ENCODE data around the gene RIBC1. TPM values are rescaled to one million over a fixed set of nuclear protein-coding genes. Genes with fewer than 3 reads are reported as not detected.
"Not testable (repeated sequence)": the region's sequence is repeated elsewhere in the genome, so short reads cannot be mapped to it uniquely, and the experiment has no call there.

The RIBC1 gene
- total RNA-seq, 3 donors from 2014 or later: 0.43 to 1.5 (median 1.0) TPM

DNA sequence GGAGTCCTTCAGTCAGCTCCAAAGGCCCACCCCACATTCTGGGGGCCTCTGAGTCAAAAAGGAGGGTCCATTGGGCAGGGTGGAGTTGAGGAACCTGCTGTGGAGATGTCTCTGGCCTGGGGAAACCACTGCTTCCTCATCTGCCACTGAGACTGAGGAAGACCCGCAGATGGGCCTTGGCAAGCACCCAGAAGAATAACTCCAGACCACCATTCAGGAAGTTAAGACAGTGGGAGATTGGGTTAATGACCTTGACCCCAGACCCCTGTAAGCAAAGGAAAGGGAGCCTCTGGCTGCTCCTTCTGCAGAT is 19.6 kb downstream of the RIBC1 start:
- Mint-ChIP-seq H3K4me1 (ENCODE audit: low read depth) (peaks cover 7% of the 10 kb centered on the region), H3K4me3 (peak overlapping the region; percentile 37), H3K9me3 (no peaks in the 10 kb centered on the region), H3K36me3 (ENCODE audit: insufficient read depth) (no peaks in the 10 kb centered on the region), H3K27me3 (ENCODE audit: low read depth) (no peaks in the 10 kb centered on the region)
- no peak for ATAC-seq
- no peak for DNase-seq

DNA sequence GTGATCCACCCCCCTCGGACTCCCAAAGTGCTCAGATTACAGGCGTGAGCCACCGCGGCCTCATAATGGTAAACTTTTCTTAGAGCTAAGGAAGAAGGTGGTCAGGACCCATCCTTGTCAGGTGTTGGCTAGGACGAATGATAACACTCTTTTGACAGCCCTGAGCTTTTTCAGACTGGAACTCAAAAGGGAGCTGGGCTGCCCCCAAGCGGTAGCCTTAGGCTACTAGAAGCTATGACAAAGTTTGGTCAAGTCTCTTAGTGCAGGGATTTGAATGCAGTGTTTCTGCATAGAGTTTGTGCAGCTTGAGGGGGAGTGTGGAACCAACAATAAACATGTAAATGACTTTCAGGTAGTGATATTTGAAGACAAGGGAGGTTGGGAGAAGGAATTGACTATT is 23.3 kb downstream of the RIBC1 start:
- H3K36me3 Mint-ChIP-seq (ENCODE audit: insufficient read depth): no peaks in the 10 kb centered on the region
- DNase-seq (peak; percentile 29), ATAC-seq (peak; percentile 44 to 48)
- peaks cover 2% of the 10 kb centered on the region for H3K4me1 Mint-ChIP-seq (ENCODE audit: low read depth)
- no peaks in the 10 kb centered on the region for H3K9me3 Mint-ChIP-seq
- no peak overlapping the region for H3K4me3 Mint-ChIP-seq
- H3K27me3 Mint-ChIP-seq (ENCODE audit: low read depth): no peaks in the 10 kb centered on the region

GRCh38 chrX:53447441-53447840 is 24.8 kb downstream of the RIBC1 start:
- H3K36me3 Mint-ChIP-seq (ENCODE audit: insufficient read depth): no peaks in the 10 kb centered on the region

GRCh38 chrX:53449632-53450031 is 27.0 kb downstream of the RIBC1 start:
- no peaks in the 10 kb centered on the region for H3K36me3 Mint-ChIP-seq (ENCODE audit: insufficient read depth)
- H3K4me3 Mint-ChIP-seq: no peak overlapping the region
- H3K4me1 Mint-ChIP-seq (ENCODE audit: low read depth): no peaks in the 10 kb centered on the region
- no peak for DNase-seq
- ATAC-seq: no peak
- H3K27me3 Mint-ChIP-seq (ENCODE audit: low read depth): no peaks in the 10 kb centered on the region
- H3K9me3 Mint-ChIP-seq: no peaks in the 10 kb centered on the region

More at GRCh38 chrX:53447441-53447840, 24.8 kb downstream of the RIBC1 start:
- DNase-seq (no peak), ATAC-seq (no peak)
- Mint-ChIP-seq H3K27me3 (ENCODE audit: low read depth) (no peaks in the 10 kb centered on the region), H3K4me1 (ENCODE audit: low read depth) (no peaks in the 10 kb centered on the region), H3K4me3 (no peak overlapping the region), H3K9me3 (no peaks in the 10 kb centered on the region)

- peaks cover 5% of the 10 kb centered on the region for H3K27me3 Mint-ChIP-seq (ENCODE audit: low read depth)
- H3K36me3 Mint-ChIP-seq (ENCODE audit: insufficient read depth): no peaks in the 10 kb centered on the region
- H3K4me1 Mint-ChIP-seq (ENCODE audit: low read depth): no peaks in the 10 kb centered on the region
- H3K9me3 Mint-ChIP-seq: no peaks in the 10 kb centered on the region
- no peak overlapping the region for H3K4me3 Mint-ChIP-seq
- ATAC-seq: no peak
- DNase-seq: no peak
Measured at GRCh38 chrX:53452812-53453211, 30.1 kb downstream of the RIBC1 start.

DNA sequence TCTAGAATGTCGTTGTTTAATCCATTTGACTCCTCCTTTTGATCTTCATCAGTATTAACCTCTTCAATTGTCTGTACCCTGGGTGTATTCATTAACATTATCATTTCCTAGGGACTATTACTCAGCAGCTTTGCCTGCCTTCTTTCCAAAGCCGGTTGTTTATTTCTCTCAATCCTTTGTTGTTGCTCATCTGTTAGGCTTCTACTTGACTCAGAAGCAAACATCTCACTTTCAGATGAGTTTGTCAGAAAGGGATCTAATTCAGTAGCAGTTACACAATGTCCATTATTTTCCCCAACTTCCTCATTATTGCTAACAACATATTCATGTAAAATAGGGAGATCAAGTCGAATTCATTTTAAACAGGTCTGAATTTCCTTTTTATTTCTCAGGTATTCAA is 33.6 kb downstream of the RIBC1 start:
- ATAC-seq: no peak
- Mint-ChIP-seq H3K36me3 (ENCODE audit: insufficient read depth) (no peaks in the 10 kb centered on the region), H3K9me3 (no peaks in the 10 kb centered on the region), H3K4me3 (no peak overlapping the region), H3K27me3 (ENCODE audit: low read depth) (peaks cover 5% of the 10 kb centered on the region), H3K4me1 (ENCODE audit: low read depth) (no peaks in the 10 kb centered on the region)
- no peak for DNase-seq

DNA sequence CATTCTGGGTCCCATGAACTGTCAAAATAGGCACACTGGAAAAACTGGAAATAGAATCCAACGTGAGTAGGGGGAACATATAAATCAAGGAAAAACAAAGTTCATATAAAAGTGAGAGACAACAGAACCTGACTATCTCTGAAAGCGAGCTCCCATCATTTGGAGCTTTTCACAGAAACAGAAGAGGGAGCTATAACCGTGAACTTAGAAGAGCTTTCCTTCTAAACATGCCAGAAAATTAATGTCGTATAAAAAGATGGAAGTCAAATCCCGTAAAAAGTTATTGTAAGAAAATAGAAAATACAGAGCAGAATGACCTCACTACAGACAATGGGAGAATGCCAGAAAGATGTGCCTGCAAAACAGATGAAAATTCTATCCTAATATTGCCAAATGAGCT is 35.4 kb downstream of the RIBC1 start:
- H3K4me3 Mint-ChIP-seq: no peak overlapping the region

GRCh38 chrX:53468659-53469058 is 46.0 kb downstream of the RIBC1 start:
- not testable (repeated sequence) for H3K36me3 Mint-ChIP-seq (ENCODE audit: insufficient read depth); H3K9me3 Mint-ChIP-seq; DNase-seq; H3K4me1 Mint-ChIP-seq (ENCODE audit: low read depth); H3K4me3 Mint-ChIP-seq; ATAC-seq; H3K27me3 Mint-ChIP-seq (ENCODE audit: low read depth)

More for the DNA sequence above, 35.4 kb downstream of the RIBC1 start:
- H3K36me3 Mint-ChIP-seq (ENCODE audit: insufficient read depth): no peaks in the 10 kb centered on the region
- H3K4me1 Mint-ChIP-seq (ENCODE audit: low read depth): no peaks in the 10 kb centered on the region
- peaks cover 5% of the 10 kb centered on the region for H3K27me3 Mint-ChIP-seq (ENCODE audit: low read depth)
- no peak for DNase-seq
- ATAC-seq: no peak
- no peaks in the 10 kb centered on the region for H3K9me3 Mint-ChIP-seq

- Mint-ChIP-seq H3K4me1 (ENCODE audit: low read depth) (no peaks in the 10 kb centered on the region), H3K27me3 (ENCODE audit: low read depth) (peaks cover 9% of the 10 kb centered on the region), H3K4me3 (no peak overlapping the region), H3K9me3 (no peaks in the 10 kb centered on the region), H3K36me3 (ENCODE audit: insufficient read depth) (no peaks in the 10 kb centered on the region)
- ATAC-seq (no peak), DNase-seq (no peak)
Measured at GRCh38 chrX:53471346-53471745, 48.7 kb downstream of the RIBC1 start.

DNA sequence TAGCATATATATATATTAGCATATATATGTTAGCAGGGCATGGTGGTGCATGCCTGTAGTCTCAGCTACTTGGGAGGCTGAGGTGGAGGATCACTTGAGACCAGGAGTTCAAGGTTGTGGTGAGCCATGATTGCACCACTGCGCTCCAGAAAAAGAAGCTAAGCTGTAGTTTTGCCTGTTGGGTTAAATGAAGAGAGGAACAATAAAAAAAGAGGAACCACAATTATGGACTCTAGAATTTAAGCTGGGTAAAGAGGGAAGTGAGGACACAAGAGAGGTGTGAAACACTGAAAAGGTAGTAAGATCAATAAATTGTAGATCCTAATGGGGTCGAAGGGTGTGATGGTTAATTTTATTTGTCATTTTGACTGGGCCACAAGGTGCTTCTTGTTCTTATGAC is 52.0 kb downstream of the RIBC1 start:
- H3K4me1 Mint-ChIP-seq (ENCODE audit: low read depth): no peaks in the 10 kb centered on the region
- H3K27me3 Mint-ChIP-seq (ENCODE audit: low read depth): peaks cover 7% of the 10 kb centered on the region
- H3K9me3 Mint-ChIP-seq: no peaks in the 10 kb centered on the region
- DNase-seq: no peak
- H3K4me3 Mint-ChIP-seq: no peak overlapping the region
- ATAC-seq: no peak
- H3K36me3 Mint-ChIP-seq (ENCODE audit: insufficient read depth): no peaks in the 10 kb centered on the region

GRCh38 chrX:53476371-53476770 is 53.7 kb downstream of the RIBC1 start:
- no peaks in the 10 kb centered on the region for H3K9me3 Mint-ChIP-seq
- no peak overlapping the region for H3K4me3 Mint-ChIP-seq
- peaks cover 2% of the 10 kb centered on the region for H3K4me1 Mint-ChIP-seq (ENCODE audit: low read depth)
- H3K36me3 Mint-ChIP-seq (ENCODE audit: insufficient read depth): no peaks in the 10 kb centered on the region
- H3K27me3 Mint-ChIP-seq (ENCODE audit: low read depth): peaks cover 5% of the 10 kb centered on the region
- ATAC-seq: no peak
- DNase-seq: no peak

GRCh38 chrX:53479301-53479700 is 56.6 kb downstream of the RIBC1 start:
- peaks cover 2% of the 10 kb centered on the region for H3K4me1 Mint-ChIP-seq (ENCODE audit: low read depth)
- DNase-seq (no peak), ATAC-seq (peak; percentile 40 to 54)
- no peaks in the 10 kb centered on the region for H3K9me3 Mint-ChIP-seq
- H3K4me3 Mint-ChIP-seq: no peak overlapping the region
- H3K36me3 Mint-ChIP-seq (ENCODE audit: insufficient read depth): no peaks in the 10 kb centered on the region
- peaks cover 2% of the 10 kb centered on the region for H3K27me3 Mint-ChIP-seq (ENCODE audit: low read depth)

Other genes with a start within 250 kb of the RIBC1 start
- gene KDM5C, start 197.7 kb upstream of the RIBC1 start, total RNA-seq: 100 to 1,000 TPM in 2 of 3 donors, 10 to 100 TPM in 1; 91.7 to 149 (median 115) TPM
- gene IQSEC2, start 141.3 kb upstream of the RIBC1 start, total RNA-seq: 1 to 10 TPM in 1 of 3 donors, under 1 TPM in 2; 0.43 to 1.2 (median 0.46) TPM
- gene SMC1A, start 219 bp upstream of the RIBC1 start, total RNA-seq: 100 to 1,000 TPM in 2 of 3 donors, 10 to 100 TPM in 1; 93.9 to 125 (median 109) TPM
- gene HSD17B10, start 11.5 kb downstream of the RIBC1 start, total RNA-seq: 100 to 1,000 TPM; 188 to 205 (median 188) TPM

Data from activated T-cell treated with anti-CD3 and anti-CD28 coated beads, Interleukin-2, amount 50 U/mL, for 4 hours (primary cell).